MM.1S (cell line): ENCODE data around the gene ZNF778.

ENCODE experiments used
- DNase-seq: peaks from one replicate; pipeline ENCODE4 v3.0.0-alpha.2; 2015
- H2AFZ ChIP-seq: fragments of 300-600 bp; sonication (generic); 2 replicates; pipeline ENCODE4 v1.6.0; 2016; ENCODE audit warnings: antibody characterized with exemption, low read length
- H3F3A ChIP-seq: fragments of 300-600 bp; sonication (generic); 2 replicates; pipeline ENCODE4 v1.6.1; 2016; ENCODE audit warnings: mild to moderate bottlenecking, antibody characterized with exemption, low read length, moderate library complexity, mixed read lengths; ENCODE audit not compliant: insufficient read depth
- H3K27ac ChIP-seq: fragments of 300-600 bp; sonication (generic); 2 replicates; pipeline ENCODE4 v1.5.1; 2016; ENCODE audit warnings: mild to moderate bottlenecking, low read length
- H3K27me3 ChIP-seq: fragments of 300-600 bp; sonication (generic); replicated peaks from 2 replicates; pipeline ENCODE4 v1.6.0; 2016; ENCODE audit warnings: low read length; ENCODE audit not compliant: insufficient read depth
- H3K36me3 ChIP-seq: fragments of 300-600 bp; sonication (generic); replicated peaks from 2 replicates; pipeline ENCODE4 v1.6.1; 2016; ENCODE audit warnings: mild to moderate bottlenecking, low read length, mixed read lengths; ENCODE audit not compliant: insufficient read depth
- H3K4me1 ChIP-seq: fragments of 300-600 bp; sonication (generic); 2 replicates; pipeline ENCODE4 v1.6.1; 2016; ENCODE audit warnings: low read length, mixed read lengths
- H3K4me2 ChIP-seq: fragments of 300-600 bp; sonication (generic); 2 replicates; pipeline ENCODE4 v1.6.0; 2016; ENCODE audit warnings: low read depth, low read length
- H3K4me3 ChIP-seq: fragments of 300-600 bp; sonication (generic); 2 replicates; pipeline ENCODE4 v1.5.1; 2016; ENCODE audit warnings: low read length, mixed read lengths
- H3K79me2 ChIP-seq: fragments of 300-600 bp; sonication (generic); 2 replicates; pipeline ENCODE4 v1.6.1; 2016; ENCODE audit warnings: mixed run types, low read length, mixed read lengths
- H3K9ac ChIP-seq: fragments of 300-600 bp; sonication (generic); 2 replicates; pipeline ENCODE4 v1.6.1; 2016; ENCODE audit warnings: low read length, mixed read lengths
- H3K9me2 ChIP-seq: fragments of 300-600 bp; sonication (generic); replicated peaks from 2 replicates; pipeline ENCODE4 v1.6.1; 2016; ENCODE audit warnings: mild to moderate bottlenecking, low read length, mixed read lengths; ENCODE audit not compliant: insufficient read depth
- H3K9me3 ChIP-seq: fragments of 300-600 bp; sonication (generic); replicated peaks from 2 replicates; pipeline ENCODE4 v1.6.1; 2016; ENCODE audit warnings: mild to moderate bottlenecking, low read length, mixed read lengths; ENCODE audit not compliant: insufficient read depth
- H4K20me1 ChIP-seq: fragments of 300-600 bp; sonication (generic); 2 replicates; pipeline ENCODE4 v1.6.1; 2016; ENCODE audit warnings: mild to moderate bottlenecking, low read length, moderate library complexity, mixed read lengths; ENCODE audit not compliant: insufficient read depth
- CTCF ChIP-seq: fragments of 300-600 bp; sonication (generic); IDR thresholded peaks from 2 replicates; pipeline ENCODE4 v1.5.1; 2016; ENCODE audit warnings: antibody characterized with exemption, low read length, mixed read lengths
- EZH2 ChIP-seq: fragments of 300-600 bp; sonication (generic); optimal IDR thresholded peaks from 2 replicates; pipeline ENCODE3; 2017; ENCODE audit warnings: low read depth, mild to moderate bottlenecking, antibody characterized with exemption, low read length, mixed read lengths
- EZH2phosphoT487 ChIP-seq: fragments of 300-600 bp; sonication (generic); IDR thresholded peaks from 2 replicates; pipeline ENCODE4 v1.6.1; 2018; ENCODE audit warnings: antibody characterized with exemption, low read length

The ZNF778 gene

GRCh38 chr16:89195521-89196171 is 21.9 kb upstream of the ZNF778 start:
- H3K79me2 ChIP-seq: no peaks in the 10 kb centered on the region
- H3K4me1 ChIP-seq: no peaks in the 10 kb centered on the region
- no peak overlapping the region for H2AFZ ChIP-seq
- H3K27me3 ChIP-seq: no peaks in the 10 kb centered on the region
- H3F3A ChIP-seq: no peaks in the 10 kb centered on the region
- no peaks in the 10 kb centered on the region for H3K9me3 ChIP-seq
- no peak for DNase-seq
- no peak overlapping the region for H3K27ac ChIP-seq
- no peak overlapping the region for H3K4me2 ChIP-seq
- TF ChIP-seq EZH2 (no peak), EZH2phosphoT487 (no peak), CTCF (no peak)
- no peak overlapping the region for H3K9ac ChIP-seq
- H3K4me3 ChIP-seq: no peak overlapping the region
- H3K9me2 ChIP-seq: no peaks in the 10 kb centered on the region
- no peaks in the 10 kb centered on the region for H4K20me1 ChIP-seq
- no peaks in the 10 kb centered on the region for H3K36me3 ChIP-seq

DNA sequence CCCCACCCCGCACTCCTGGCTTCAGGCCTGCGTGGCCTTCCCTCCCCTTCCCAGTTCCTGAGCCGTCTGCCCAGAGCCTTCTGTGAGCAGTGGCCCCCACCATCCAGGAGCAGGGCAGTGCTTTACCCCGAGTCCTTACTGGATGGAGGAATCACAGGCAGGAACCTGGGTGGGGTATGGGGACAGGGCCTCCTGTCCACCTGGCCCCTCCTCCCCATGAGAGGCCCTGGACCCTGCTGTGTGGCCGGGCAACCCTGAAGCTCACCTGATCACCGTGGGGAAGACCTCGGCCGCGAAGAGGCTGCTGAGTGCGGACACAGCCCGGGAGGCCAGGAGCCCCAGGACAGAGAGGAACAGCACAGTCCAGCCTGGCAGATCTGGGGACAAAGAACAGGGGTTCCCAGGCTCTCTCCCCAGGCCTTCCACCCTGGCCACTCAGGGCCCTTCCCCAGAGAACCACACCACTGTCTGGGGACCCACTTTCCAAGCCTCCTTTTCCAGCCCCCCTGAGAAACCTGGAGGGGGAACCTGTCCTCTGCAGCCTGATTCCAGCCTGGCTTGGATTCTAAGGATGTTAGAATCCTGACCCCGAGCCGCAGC is 20.4 kb upstream of the ZNF778 start:
- H3F3A ChIP-seq: no peaks in the 10 kb centered on the region
- no peak overlapping the region for H2AFZ ChIP-seq
- no peaks in the 10 kb centered on the region for H4K20me1 ChIP-seq
- H3K9me2 ChIP-seq: no peaks in the 10 kb centered on the region
- no peaks in the 10 kb centered on the region for H3K4me1 ChIP-seq
- no peaks in the 10 kb centered on the region for H3K9me3 ChIP-seq
- no peak overlapping the region for H3K4me2 ChIP-seq
- no peak overlapping the region for H3K4me3 ChIP-seq
- no peak overlapping the region for H3K27ac ChIP-seq
- TF ChIP-seq CTCF: no peak
- no peak for TF ChIP-seq EZH2phosphoT487
- TF ChIP-seq EZH2: no peak
- H3K79me2 ChIP-seq: no peaks in the 10 kb centered on the region
- H3K9ac ChIP-seq: no peak overlapping the region
- no peaks in the 10 kb centered on the region for H3K27me3 ChIP-seq
- no peak for DNase-seq
- no peaks in the 10 kb centered on the region for H3K36me3 ChIP-seq

DNA sequence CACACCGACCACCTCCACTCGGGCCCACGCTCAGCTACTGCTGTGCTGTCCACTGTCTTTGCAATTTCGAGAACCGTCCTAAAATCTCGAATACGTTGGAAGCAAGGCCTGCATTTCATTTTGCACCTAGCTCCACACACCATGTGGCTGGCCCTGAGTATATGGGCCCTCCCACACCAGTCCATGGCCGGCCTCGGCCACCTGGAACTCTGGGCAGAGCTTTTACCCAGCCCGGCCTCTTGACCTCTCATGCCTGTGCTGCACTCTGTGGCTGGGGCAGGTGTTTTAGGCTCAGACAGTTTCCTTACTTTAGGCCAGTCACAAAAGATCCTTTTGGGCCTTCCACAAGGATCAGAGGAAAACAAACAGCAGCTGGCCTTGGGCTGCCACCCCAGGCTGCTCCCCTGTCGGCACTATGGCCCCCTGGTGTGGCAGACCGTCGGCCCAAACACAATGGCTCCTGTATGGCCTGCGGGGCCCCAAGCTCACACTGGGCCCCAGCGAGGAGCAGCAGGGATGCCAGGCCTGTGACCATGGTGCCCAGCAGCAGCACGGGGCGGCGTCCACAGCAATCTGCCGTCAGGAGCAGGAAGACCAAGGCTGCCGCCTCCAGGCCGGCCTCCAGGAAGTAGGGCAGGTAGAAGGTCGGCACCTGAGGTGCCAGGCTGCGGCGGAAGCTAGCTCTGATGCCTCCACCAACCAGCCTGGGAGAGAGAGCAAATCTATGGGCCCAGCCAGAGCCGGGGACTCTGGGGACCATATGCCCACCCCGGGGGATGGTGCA is 19.7 kb upstream of the ZNF778 start:
- H2AFZ ChIP-seq: no peak overlapping the region
- no peak overlapping the region for H3K4me3 ChIP-seq
- H3K79me2 ChIP-seq: no peaks in the 10 kb centered on the region
- H3K27ac ChIP-seq: no peak overlapping the region
- DNase-seq: no peak
- no peak overlapping the region for H3K4me2 ChIP-seq
- H4K20me1 ChIP-seq: no peaks in the 10 kb centered on the region
- TF ChIP-seq EZH2phosphoT487: no peak
- TF ChIP-seq CTCF: no peak
- TF ChIP-seq EZH2: no peak
- H3K36me3 ChIP-seq: no peaks in the 10 kb centered on the region
- no peaks in the 10 kb centered on the region for H3K27me3 ChIP-seq
- H3K4me1 ChIP-seq: no peaks in the 10 kb centered on the region
- H3K9me3 ChIP-seq: no peaks in the 10 kb centered on the region
- no peak overlapping the region for H3K9ac ChIP-seq
- H3F3A ChIP-seq: no peaks in the 10 kb centered on the region
- H3K9me2 ChIP-seq: no peaks in the 10 kb centered on the region
